Pulmonary artery endothelial cell (primary cell): ENCODE results near the gene ARSG. TPM values are rescaled to one million over a fixed set of nuclear protein-coding genes. Genes with fewer than 3 reads are reported as not detected.
"Not testable (repeated sequence)": the region's sequence is repeated elsewhere in the genome, so short reads cannot be mapped to it uniquely, and the experiment has no call there.

Experiments used
- DNase-seq: peaks from one replicate; pipeline ENCODE4 v3.0.0-alpha.2; 2011; ENCODE audit warnings: low read depth, low spot score
- total RNA-seq: library from RNA; depleted of rRNA; stranded (reverse); fragments of >200 nt; gene quantifications from 2 replicates; pipeline ENCODE4 v1.2.3, GENCODE V29; 2014

The ARSG gene
- total RNA-seq, 1 donor from 2014 or later: 3.0 TPM

- DNase-seq: not testable (repeated sequence)
These were observed 84.9 kb downstream of the ARSG start for GRCh38 chr17:68376178-68376577.

GRCh38 chr17:68377771-68378267 lies 86.5 kb downstream of the ARSG start:
- no peak for DNase-seq

- DNase-seq: peak; percentile 84
These were observed 87.2 kb downstream of the ARSG start for GRCh38 chr17:68378268-68379176.

- DNase-seq: no peak
These were observed 87.8 kb downstream of the ARSG start for GRCh38 chr17:68379177-68379510.

GRCh38 chr17:68379692-68380677 lies 88.7 kb downstream of the ARSG start:
- no peak for DNase-seq

- no peak for DNase-seq
These were observed 90.0 kb downstream of the ARSG start for GRCh38 chr17:68381076-68381900.

GRCh38 chr17:68382582-68383085 lies 91.3 kb downstream of the ARSG start:
- no peak for DNase-seq

GRCh38 chr17:68383120-68383442 lies 91.8 kb downstream of the ARSG start:
- no peak for DNase-seq

GRCh38 chr17:68383443-68384321 lies 92.4 kb downstream of the ARSG start:
- peak; percentile 78 for DNase-seq

- DNase-seq: no peak
These were observed 93.2 kb downstream of the ARSG start for GRCh38 chr17:68384471-68384870.

GRCh38 chr17:68384941-68385340 lies 93.6 kb downstream of the ARSG start:
- no peak for DNase-seq

- DNase-seq: no peak
These were observed 94.4 kb downstream of the ARSG start for GRCh38 chr17:68385490-68386215.

- DNase-seq: no peak
These were observed 96.3 kb downstream of the ARSG start for GRCh38 chr17:68387435-68388218.

- no peak for DNase-seq
These were observed 97.7 kb downstream of the ARSG start for GRCh38 chr17:68389041-68389440.

GRCh38 chr17:68390888-68391545 lies 99.7 kb downstream of the ARSG start:
- no peak for DNase-seq

- no peak for DNase-seq
These were observed 100.4 kb downstream of the ARSG start for GRCh38 chr17:68391561-68392268.

GRCh38 chr17:68394608-68395331 lies 103.5 kb downstream of the ARSG start:
- DNase-seq: no peak
